ENCODE measurements around the gene CLCN2.

The CLCN2 gene

GRCh38 chr3:184337981-184338380 is 23.4 kb downstream of the CLCN2 start:
- Histone ChIP-seq H3K36me3 (ENCODE audit: control insufficient read depth, low read depth, low read length) (peaks cover 25% of the 10 kb centered on the region), H3K9me3 (ENCODE audit: control insufficient read depth, low read depth, low read length) (no peaks in the 10 kb centered on the region), H3K27ac (ENCODE audit: low read length) (no peak overlapping the region), H3K27me3 (ENCODE audit: control insufficient read depth, insufficient read depth, low read length) (no peaks in the 10 kb centered on the region), H3K9ac (ENCODE audit: low read length) (peak overlapping the region; percentile 52), H3K4me1 (ENCODE audit: control insufficient read depth, low read depth, low read length) (peaks cover 21% of the 10 kb centered on the region), H3K4me3 (ENCODE audit: low read length) (peak overlapping the region; percentile 45)

DNA sequence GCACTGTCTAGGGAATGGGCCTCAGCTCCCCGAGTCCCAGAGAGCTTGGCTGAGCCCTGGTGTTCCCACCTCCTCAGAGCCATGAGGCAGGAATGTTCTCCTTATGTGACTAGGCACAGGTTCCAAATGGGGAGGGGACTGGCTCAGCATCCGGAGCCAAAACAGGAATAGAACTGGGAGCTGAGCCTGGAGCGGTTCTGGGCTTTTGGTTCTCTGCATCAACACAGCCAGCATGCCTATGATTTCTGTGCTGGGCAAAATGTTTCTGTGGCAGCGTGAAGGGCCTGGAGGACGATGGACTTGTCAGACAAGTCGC is 24.0 kb downstream of the CLCN2 start, which contains the start of gene FAM131A:
Gene FAM131A (plus strand): TSS at position 202 of the 316 bp plus-strand sequence. CDS start 31 bp downstream, at position 233.
- Histone ChIP-seq H3K27ac (ENCODE audit: low read length) (no peak within 1 kb of the TSS), H3K36me3 (ENCODE audit: control insufficient read depth, low read depth, low read length) (peaks cover 25% of the 10 kb centered on the region)

DNA sequence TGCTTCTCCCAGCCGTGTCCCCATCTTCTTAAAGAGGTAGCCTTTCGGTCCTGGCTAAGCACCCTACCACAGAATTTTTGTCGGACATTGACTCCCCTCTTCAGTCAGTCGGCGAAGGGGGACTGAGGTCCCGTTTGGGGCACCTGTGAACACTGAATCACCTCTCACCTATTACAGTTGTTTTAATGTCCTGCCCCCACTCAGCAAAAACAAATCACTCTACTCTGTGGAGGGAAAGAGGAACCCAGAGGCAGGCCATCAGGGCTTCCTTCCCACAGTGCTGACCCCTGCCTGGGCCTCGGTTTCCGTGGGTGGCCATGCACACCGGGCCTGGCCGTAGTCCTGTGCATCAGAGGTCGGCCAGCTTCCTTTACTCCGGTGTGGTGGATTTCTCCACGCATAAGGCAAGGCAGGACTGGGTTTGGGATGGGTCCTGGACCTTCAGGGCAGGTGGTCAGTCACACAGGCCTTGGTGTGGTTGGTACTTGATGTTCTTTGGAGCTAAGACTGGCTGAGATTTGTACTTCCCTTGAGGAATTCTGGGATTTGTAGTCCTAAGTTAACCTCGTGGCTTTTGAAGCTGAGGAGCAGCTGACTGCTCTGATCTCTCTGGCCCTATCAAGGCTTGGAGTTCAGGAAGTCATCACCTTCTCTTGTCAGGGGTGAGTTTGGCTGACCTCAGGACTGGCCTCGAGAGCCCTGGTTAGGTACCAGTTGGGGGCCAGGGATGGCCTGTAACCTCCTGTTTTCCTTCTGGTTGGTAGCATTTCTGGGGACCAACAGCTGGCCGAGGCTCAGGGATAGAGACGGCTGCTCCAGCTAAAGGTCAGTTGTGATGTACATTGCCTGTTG is 24.6 kb downstream of the CLCN2 start:
- no peaks in the 10 kb centered on the region for H3K27me3 ChIP-seq (ENCODE audit: control insufficient read depth, insufficient read depth, low read length)
- H3K36me3 ChIP-seq (ENCODE audit: control insufficient read depth, low read depth, low read length), result peaks cover 30% of the 10 kb centered on the region
- peak overlapping the region; percentile 72 for H3K9ac ChIP-seq (ENCODE audit: low read length)
- H3K27ac ChIP-seq (ENCODE audit: low read length), result peak overlapping the region; percentile 19
- no peaks in the 10 kb centered on the region for H3K9me3 ChIP-seq (ENCODE audit: control insufficient read depth, low read depth, low read length)
- peak overlapping the region; percentile 79 for H3K4me3 ChIP-seq (ENCODE audit: low read length)
- H3K4me1 ChIP-seq (ENCODE audit: control insufficient read depth, low read depth, low read length), result peaks cover 21% of the 10 kb centered on the region

More for the DNA sequence above, 24.0 kb downstream of the CLCN2 start, which contains the start of gene FAM131A:
- peak within 1 kb of the TSS; percentile 72 for H3K9ac ChIP-seq (ENCODE audit: low read length)
- peaks cover 21% of the 10 kb centered on the region for H3K4me1 ChIP-seq (ENCODE audit: control insufficient read depth, low read depth, low read length)
- no peaks in the 10 kb centered on the region for H3K27me3 ChIP-seq (ENCODE audit: control insufficient read depth, insufficient read depth, low read length)
- no peaks in the 10 kb centered on the region for H3K9me3 ChIP-seq (ENCODE audit: control insufficient read depth, low read depth, low read length)
- peak within 1 kb of the TSS; percentile 79 for H3K4me3 ChIP-seq (ENCODE audit: low read length)

- no peaks in the 10 kb centered on the region for H3K27me3 ChIP-seq (ENCODE audit: control insufficient read depth, insufficient read depth, low read length)
- peaks cover 38% of the 10 kb centered on the region for H3K36me3 ChIP-seq (ENCODE audit: control insufficient read depth, low read depth, low read length)
- peak overlapping the region; percentile 72 for H3K9ac ChIP-seq (ENCODE audit: low read length)
- peak overlapping the region; percentile 79 for H3K4me3 ChIP-seq (ENCODE audit: low read length)
- no peaks in the 10 kb centered on the region for H3K9me3 ChIP-seq (ENCODE audit: control insufficient read depth, low read depth, low read length)
- peak overlapping the region; percentile 29 for H3K27ac ChIP-seq (ENCODE audit: low read length)
- peaks cover 21% of the 10 kb centered on the region for H3K4me1 ChIP-seq (ENCODE audit: control insufficient read depth, low read depth, low read length)
These were observed 25.5 kb downstream of the CLCN2 start for GRCh38 chr3:184335661-184336546.

DNA sequence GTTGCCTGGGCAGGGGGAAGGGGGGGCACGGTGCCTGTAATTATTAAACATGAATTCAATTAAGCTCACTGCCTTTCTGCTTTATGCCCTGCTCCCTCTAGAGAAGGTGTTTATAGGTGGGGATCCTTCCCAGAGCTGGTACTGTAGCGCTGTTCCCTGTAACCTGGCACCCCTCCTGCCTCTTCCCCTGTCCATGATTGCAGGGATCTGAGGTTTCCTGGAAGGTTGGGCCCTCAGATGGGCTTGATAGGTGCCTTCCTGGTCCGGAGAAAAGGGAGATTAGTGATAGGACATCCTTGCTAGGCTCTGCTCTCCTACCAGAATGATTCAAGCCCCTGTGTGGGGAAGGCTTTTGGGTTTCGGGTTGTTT is 26.1 kb downstream of the CLCN2 start:
- H3K4me1 ChIP-seq (ENCODE audit: control insufficient read depth, low read depth, low read length), result peaks cover 21% of the 10 kb centered on the region
- H3K4me3 ChIP-seq (ENCODE audit: low read length), result peak overlapping the region; percentile 79
- peaks cover 42% of the 10 kb centered on the region for H3K36me3 ChIP-seq (ENCODE audit: control insufficient read depth, low read depth, low read length)
- H3K27me3 ChIP-seq (ENCODE audit: control insufficient read depth, insufficient read depth, low read length), result no peaks in the 10 kb centered on the region
- no peaks in the 10 kb centered on the region for H3K9me3 ChIP-seq (ENCODE audit: control insufficient read depth, low read depth, low read length)
- H3K27ac ChIP-seq (ENCODE audit: low read length), result peak overlapping the region; percentile 29
- H3K9ac ChIP-seq (ENCODE audit: low read length), result peak overlapping the region; percentile 72

- Histone ChIP-seq H3K27ac (ENCODE audit: low read length) (no peak overlapping the region), H3K36me3 (ENCODE audit: control insufficient read depth, low read depth, low read length) (peaks cover 48% of the 10 kb centered on the region), H3K4me3 (ENCODE audit: low read length) (no peak overlapping the region), H3K4me1 (ENCODE audit: control insufficient read depth, low read depth, low read length) (peaks cover 21% of the 10 kb centered on the region), H3K9me3 (ENCODE audit: control insufficient read depth, low read depth, low read length) (no peaks in the 10 kb centered on the region), H3K9ac (ENCODE audit: low read length) (no peak overlapping the region), H3K27me3 (ENCODE audit: control insufficient read depth, insufficient read depth, low read length) (no peaks in the 10 kb centered on the region)
These were observed 26.8 kb downstream of the CLCN2 start for GRCh38 chr3:184334470-184335158.

DNA sequence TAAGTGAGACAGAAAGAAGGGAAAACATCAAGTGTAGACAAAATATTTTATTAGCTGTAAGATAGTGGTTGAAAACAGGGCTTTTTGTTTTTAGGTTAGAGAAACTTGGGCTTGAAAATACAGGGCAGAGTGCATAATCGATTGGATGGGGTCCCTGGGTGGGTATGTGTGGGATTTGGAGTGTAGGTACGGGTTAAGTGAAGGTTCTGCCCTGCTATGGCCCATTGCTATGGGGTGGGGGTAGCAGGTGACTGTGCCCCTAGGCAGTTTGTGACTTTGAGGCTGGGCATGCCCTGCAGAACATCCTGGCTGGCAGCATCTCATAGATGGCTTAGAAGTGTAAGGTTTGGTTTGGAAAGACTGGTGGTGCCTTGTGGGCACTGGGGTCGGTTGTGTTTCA is 27.7 kb downstream of the CLCN2 start:
- peaks cover 16% of the 10 kb centered on the region for H3K4me1 ChIP-seq (ENCODE audit: control insufficient read depth, low read depth, low read length)
- H3K9me3 ChIP-seq (ENCODE audit: control insufficient read depth, low read depth, low read length), result no peaks in the 10 kb centered on the region
- H3K4me3 ChIP-seq (ENCODE audit: low read length), result no peak overlapping the region
- no peak overlapping the region for H3K9ac ChIP-seq (ENCODE audit: low read length)
- H3K27me3 ChIP-seq (ENCODE audit: control insufficient read depth, insufficient read depth, low read length), result no peaks in the 10 kb centered on the region
- no peak overlapping the region for H3K27ac ChIP-seq (ENCODE audit: low read length)
- H3K36me3 ChIP-seq (ENCODE audit: control insufficient read depth, low read depth, low read length), result peaks cover 57% of the 10 kb centered on the region

DNA sequence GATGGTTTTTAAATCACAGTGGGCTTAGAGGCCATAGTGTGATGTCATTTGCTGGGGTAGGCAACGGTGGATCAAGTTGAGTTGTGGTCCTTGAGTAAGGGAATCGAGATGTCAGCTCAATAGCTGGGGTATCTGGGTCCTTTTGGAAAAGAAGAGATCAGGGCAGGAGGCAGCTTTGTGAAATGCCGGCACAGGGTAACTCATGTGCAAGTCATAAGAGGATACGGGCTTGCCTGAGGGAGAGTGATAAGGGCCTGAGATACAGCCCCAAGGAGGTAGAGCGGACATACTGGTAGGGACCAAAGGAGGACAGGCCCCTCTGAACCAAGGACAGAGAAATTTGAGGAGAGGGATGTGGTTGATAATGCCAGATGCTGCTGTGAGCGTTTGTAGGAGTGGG is 28.2 kb downstream of the CLCN2 start:
- H3K4me3 ChIP-seq (ENCODE audit: low read length), result no peak overlapping the region
- H3K9me3 ChIP-seq (ENCODE audit: control insufficient read depth, low read depth, low read length), result no peaks in the 10 kb centered on the region
- H3K9ac ChIP-seq (ENCODE audit: low read length), result no peak overlapping the region
- peaks cover 14% of the 10 kb centered on the region for H3K4me1 ChIP-seq (ENCODE audit: control insufficient read depth, low read depth, low read length)
- H3K27ac ChIP-seq (ENCODE audit: low read length), result no peak overlapping the region
- H3K27me3 ChIP-seq (ENCODE audit: control insufficient read depth, insufficient read depth, low read length), result no peaks in the 10 kb centered on the region
- H3K36me3 ChIP-seq (ENCODE audit: control insufficient read depth, low read depth, low read length), result peaks cover 62% of the 10 kb centered on the region

DNA sequence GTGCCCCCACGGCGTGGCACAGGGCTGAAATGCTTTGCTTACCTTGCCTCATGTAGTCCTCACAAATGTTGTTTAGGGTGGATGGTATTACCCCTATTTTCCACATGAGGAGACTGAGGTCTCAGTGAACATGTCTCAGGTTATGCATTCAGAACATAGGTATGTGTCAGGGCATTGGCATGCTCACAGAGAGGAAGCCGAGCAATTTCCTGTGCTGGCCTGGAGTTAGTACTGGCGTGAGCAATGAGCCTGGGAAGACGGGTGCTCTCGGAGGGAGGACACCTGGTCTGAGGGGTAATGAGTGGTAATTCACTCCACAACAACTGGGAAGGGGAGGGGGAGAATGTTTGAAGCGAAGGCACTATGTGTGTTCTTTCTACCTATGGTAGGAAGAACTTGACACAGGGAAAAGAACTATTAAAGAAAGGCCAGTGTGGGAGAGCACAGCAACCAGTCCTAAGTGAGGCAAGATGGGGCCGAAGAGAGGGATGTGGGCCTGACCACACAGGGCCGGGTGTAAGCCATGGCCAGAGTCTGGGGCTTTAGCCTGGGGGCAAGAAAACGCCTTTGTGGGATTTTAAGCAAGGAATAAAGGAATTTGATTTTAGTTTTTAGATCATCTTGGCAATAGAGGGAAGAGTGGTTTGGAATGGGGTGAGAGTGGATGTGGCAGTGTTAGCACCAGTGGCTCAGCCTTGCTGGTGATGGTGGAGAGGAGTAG is 28.9 kb downstream of the CLCN2 start:
- Histone ChIP-seq H3K4me1 (ENCODE audit: control insufficient read depth, low read depth, low read length) (peaks cover 9% of the 10 kb centered on the region), H3K4me3 (ENCODE audit: low read length) (no peak overlapping the region), H3K36me3 (ENCODE audit: control insufficient read depth, low read depth, low read length) (peaks cover 69% of the 10 kb centered on the region), H3K9ac (ENCODE audit: low read length) (no peak overlapping the region), H3K9me3 (ENCODE audit: control insufficient read depth, low read depth, low read length) (no peaks in the 10 kb centered on the region), H3K27me3 (ENCODE audit: control insufficient read depth, insufficient read depth, low read length) (no peaks in the 10 kb centered on the region), H3K27ac (ENCODE audit: low read length) (no peak overlapping the region)

DNA sequence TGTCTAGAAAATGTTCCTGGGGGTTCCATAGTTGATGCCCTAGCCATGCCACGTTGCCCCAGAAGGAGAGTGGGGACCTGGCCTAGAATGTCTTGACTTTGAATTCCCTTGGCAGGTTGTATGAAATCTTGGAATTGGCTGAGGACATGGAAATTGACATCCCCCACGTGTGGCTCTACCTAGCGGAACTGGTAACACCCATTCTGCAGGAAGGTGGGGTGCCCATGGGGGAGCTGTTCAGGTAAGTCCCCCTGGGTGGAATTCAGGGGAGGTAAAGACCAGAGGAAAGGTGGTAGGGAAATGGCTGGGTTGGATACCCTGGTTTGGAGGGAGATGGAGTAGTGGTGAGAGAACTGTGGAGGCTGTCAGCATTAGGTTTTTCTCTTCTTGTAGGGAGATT is 32.9 kb downstream of the CLCN2 start:
- no peak overlapping the region for H3K4me3 ChIP-seq (ENCODE audit: low read length)
- no peak overlapping the region for H3K9ac ChIP-seq (ENCODE audit: low read length)
- H3K27me3 ChIP-seq (ENCODE audit: control insufficient read depth, insufficient read depth, low read length), result no peaks in the 10 kb centered on the region
- peaks cover 96% of the 10 kb centered on the region for H3K36me3 ChIP-seq (ENCODE audit: control insufficient read depth, low read depth, low read length)
- H3K9me3 ChIP-seq (ENCODE audit: control insufficient read depth, low read depth, low read length), result no peaks in the 10 kb centered on the region
- no peak overlapping the region for H3K27ac ChIP-seq (ENCODE audit: low read length)
- no peaks in the 10 kb centered on the region for H3K4me1 ChIP-seq (ENCODE audit: control insufficient read depth, low read depth, low read length)

DNA sequence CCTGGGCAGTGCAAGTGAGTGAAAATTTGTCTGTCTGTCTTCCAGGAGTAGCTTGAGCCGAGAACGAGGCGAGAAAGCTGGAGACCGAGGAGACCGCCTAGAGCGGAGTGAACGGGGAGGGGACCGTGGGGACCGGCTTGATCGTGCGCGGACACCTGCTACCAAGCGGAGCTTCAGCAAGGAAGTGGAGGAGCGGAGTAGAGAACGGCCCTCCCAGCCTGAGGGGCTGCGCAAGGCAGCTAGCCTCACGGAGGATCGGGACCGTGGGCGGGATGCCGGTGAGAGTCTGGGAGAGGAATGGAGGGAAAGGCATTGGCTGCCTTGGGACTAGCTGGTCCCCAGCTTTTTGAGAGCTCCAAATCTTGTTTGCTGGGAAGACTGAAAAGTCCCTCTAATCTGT is 34.2 kb downstream of the CLCN2 start:
- no peaks in the 10 kb centered on the region for H3K4me1 ChIP-seq (ENCODE audit: control insufficient read depth, low read depth, low read length)

More for the DNA sequence above, 34.2 kb downstream of the CLCN2 start:
- H3K27ac ChIP-seq (ENCODE audit: low read length), result no peak overlapping the region
- no peak overlapping the region for H3K9ac ChIP-seq (ENCODE audit: low read length)
- no peak overlapping the region for H3K4me3 ChIP-seq (ENCODE audit: low read length)
- H3K27me3 ChIP-seq (ENCODE audit: control insufficient read depth, insufficient read depth, low read length), result no peaks in the 10 kb centered on the region
- H3K9me3 ChIP-seq (ENCODE audit: control insufficient read depth, low read depth, low read length), result no peaks in the 10 kb centered on the region
- peaks cover 96% of the 10 kb centered on the region for H3K36me3 ChIP-seq (ENCODE audit: control insufficient read depth, low read depth, low read length)

Measured in iPS-18a (cell line).